Uterus (tissue), 2 donors: ENCODE measurements around the gene FXN.

ENCODE experiments used
- POLR2A ChIP-seq, 2 donors: fragments of 450-650 bp; IDR thresholded peaks; one replicate each; pipeline ENCODE4 v1.6.1; 2016; ENCODE audit warnings: antibody characterized with exemption in 2 of 2, mild to moderate bottlenecking in 1 of 2, moderate library complexity in 1 of 2
- TF ChIP-seq, protein P1 (sequence below), 4 experiments: fragments of 200-600 bp in 2 of 4; fragments of 450-650 bp in 2 of 4; sonication (generic) in 2 of 4; IDR thresholded peaks; one replicate each; pipeline ENCODE4 v1.5.1; 2016 to 2019; ENCODE audit warnings: antibody characterized with exemption in 4 of 4, mild to moderate bottlenecking in 2 of 4, moderate library complexity in 1 of 4

DNA sequence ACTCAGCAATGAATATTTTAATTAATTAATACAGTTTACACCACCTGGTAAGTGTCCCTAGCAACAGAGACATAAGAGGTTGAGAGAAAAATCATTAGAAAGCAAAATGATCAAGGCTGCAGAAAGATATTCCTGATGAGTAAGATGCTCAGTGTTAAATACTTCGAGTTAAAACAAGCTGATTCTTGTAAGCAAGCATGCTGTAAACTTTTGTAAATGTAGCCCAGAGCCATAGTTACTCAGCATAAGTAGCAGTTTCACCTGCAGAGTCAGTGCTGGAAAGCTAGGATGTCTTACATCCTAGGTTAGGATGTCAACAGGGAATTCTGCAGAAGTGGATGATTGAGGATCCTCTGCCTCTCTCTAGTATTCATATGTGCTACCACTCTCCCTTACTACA, 25.8 kb upstream of the FXN start:
- TF ChIP-seq, protein P1, sequence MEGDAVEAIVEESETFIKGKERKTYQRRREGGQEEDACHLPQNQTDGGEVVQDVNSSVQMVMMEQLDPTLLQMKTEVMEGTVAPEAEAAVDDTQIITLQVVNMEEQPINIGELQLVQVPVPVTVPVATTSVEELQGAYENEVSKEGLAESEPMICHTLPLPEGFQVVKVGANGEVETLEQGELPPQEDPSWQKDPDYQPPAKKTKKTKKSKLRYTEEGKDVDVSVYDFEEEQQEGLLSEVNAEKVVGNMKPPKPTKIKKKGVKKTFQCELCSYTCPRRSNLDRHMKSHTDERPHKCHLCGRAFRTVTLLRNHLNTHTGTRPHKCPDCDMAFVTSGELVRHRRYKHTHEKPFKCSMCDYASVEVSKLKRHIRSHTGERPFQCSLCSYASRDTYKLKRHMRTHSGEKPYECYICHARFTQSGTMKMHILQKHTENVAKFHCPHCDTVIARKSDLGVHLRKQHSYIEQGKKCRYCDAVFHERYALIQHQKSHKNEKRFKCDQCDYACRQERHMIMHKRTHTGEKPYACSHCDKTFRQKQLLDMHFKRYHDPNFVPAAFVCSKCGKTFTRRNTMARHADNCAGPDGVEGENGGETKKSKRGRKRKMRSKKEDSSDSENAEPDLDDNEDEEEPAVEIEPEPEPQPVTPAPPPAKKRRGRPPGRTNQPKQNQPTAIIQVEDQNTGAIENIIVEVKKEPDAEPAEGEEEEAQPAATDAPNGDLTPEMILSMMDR (IDR thresholded peaks at IDR 0.05): no peak
- no peak for TF ChIP-seq POLR2A (IDR thresholded peaks at IDR 0.05)
